ENCODE data around the gene SF3B3. TPM values are rescaled to one million over a fixed set of nuclear protein-coding genes. Genes with fewer than 3 reads are reported as not detected.
"Not testable (repeated sequence)": the region's sequence is repeated elsewhere in the genome, so short reads cannot be mapped to it uniquely, and the experiment has no call there.

SF3B3 gene
- total RNA-seq, 1 donor from 2014 or later, result 205 TPM

- not testable (repeated sequence) for DNase-seq (ENCODE audit: low spot score)
Measured at GRCh38 chr16:70589416-70589815, 65.8 kb downstream of the SF3B3 start.

DNA sequence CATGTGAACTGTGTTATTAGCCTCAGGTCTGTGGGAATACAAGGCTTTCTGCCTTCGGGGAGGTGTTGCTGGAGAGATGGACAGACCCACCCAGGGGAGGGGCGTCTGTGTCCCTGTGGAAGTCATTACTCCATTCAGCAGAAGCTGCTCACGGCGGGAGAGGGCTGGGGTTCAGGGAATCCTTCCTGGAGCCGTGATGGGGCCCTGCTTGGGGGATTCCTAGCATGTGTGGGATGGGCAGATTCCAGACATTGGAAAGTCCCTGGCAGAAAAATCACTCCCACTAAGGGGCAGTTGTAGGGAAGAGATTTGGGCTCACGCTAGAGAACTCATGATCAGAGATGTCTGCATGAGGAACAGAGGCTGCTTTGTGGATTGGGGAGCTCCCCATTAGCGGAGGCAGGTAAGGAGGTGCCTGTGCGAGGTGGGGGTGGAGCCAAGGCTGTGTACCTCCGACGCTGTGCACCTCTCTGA, 66.4 kb downstream of the SF3B3 start:
- no peak for DNase-seq (ENCODE audit: low spot score)

DNA sequence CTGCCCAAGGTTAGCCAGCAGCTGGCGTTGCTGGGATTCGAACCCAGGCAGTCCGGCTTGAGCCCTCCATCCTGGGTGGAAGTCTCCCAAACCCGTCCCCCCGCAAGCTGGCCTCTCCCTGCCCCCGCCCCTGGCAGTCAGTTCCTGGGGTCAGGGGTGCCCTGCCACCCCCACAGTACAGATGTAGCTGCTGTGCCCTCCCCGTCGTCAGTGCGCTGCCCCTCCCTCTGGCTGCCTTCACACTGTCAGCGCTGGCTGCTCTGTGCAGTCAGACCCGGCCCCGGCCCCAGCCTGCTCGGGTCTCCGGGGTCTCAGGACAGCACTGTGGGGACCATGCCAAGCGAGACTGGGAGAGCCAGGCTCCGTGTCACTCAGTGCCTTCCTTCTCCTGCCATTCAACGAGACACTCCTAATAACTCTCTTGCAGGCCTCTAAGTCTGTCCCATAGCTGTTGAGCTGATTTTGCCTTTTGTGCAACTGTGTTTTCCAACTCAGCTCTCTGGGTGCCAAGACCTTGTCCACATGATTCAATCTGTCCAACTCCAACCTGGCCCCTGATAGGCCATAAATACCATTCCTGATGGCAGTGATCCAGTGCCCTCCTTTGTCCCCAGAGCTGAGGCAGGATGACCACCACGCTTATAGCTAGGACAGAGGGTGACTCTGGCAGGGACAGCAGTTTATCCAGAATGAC, 67.3 kb downstream of the SF3B3 start:
- no peak for DNase-seq (ENCODE audit: low spot score)

DNA sequence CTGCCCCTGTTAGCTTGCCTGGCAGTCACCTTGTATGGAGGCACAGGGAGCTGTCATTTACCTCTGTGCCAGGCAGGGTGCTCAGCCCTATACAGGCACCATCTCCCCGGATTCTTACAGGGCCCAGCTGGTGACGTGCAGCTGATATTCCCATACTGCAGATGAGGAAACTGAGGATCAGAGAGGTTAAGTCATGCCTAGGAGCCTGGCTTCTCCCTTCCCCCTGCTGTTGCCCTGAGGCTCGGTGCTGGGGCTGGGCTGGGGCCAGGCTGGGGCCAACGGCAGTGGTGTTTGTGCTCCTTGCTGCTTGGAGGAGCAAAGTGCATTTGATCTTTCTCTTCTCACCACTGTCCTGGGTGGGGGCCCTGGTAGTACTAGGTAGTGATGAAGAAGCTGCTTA, 68.0 kb downstream of the SF3B3 start:
- DNase-seq (ENCODE audit: low spot score), result no peak

GRCh38 chr16:70592106-70592571, 68.5 kb downstream of the SF3B3 start:
- no peak for DNase-seq (ENCODE audit: low spot score)

DNA sequence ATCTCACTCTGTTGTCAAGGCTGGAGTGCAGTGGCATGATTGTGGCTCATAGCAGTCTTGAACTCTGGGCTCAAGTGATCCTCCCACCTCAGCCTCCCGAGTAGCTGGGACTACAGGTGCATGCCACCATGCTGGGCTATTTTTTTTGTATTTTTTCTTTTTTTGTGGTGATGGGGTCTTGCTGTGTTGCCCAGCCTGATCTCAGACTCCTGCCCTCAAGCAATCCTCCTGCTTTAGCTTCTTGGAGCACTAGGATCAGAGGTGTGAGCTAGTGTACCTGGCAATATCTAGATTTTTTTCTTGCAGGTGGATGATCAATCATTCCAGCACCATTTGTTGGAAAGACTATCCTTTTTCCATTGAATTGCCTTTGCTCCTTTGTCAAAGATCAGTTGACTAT, 69.9 kb downstream of the SF3B3 start:
- DNase-seq (ENCODE audit: low spot score), result no peak

GRCh38 chr16:70594569-70594968, 71.0 kb downstream of the SF3B3 start:
- no peak for DNase-seq (ENCODE audit: low spot score)

DNA sequence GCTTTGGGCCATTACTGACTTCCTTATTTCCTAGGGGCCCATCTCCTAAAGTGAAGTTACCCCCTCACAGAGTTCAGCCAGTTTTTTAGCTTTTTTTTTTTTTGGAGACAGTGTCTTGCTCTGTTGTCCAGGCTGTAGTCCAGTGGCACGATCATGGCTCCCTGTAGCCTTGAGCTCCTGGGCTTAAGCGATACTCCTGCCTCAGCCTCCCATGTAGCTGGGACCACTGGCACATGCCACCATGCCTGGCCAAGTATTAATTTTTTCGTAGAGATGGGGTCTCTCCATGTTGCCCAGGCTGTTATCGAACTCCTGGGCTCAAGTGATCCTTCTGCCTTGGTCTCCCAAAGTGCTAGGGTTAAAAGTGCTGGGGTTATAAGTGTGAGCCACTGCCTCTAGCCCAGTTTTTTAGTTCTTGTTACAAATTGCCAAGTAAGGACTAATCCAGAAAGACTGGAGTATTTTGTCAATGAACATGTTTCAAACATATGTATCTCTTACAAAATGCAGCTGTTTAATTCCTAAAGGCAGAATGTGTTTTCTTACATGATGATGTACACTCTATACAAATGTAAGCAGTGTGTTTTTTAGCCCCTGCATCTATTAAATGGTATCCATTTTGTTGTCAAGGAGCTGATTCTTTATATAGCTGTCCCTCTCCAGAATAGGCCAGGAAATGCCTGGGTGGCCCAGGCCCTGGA, 73.7 kb downstream of the SF3B3 start:
- no peak for DNase-seq (ENCODE audit: low spot score)

DNA sequence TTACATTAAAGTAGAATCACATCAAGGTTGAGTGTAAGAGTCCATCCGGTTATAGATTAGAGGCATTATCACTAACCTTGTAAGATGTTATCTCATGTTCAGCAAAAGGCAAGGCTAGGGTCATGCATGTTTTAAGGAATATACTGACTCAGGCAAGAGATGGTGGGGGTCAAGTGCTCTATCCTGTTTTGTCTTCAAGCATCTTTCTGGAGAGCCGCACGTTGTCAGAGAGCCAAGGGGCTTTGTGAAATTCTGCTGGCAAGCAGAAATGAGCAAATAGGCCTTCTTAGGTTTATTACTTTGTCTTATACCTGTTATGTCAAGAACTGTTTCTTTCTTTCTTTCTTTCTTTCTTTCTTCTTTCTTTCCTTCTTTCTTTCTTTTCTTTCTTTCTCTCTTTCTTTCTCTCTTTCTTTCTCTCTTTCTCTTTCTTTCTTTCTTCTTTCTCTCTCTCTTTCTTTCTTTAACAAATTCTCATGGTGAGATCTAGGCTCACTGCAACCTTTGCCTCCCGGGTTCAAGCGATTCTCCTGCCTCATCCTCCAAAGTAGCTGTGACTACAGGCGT, 75.4 kb downstream of the SF3B3 start:
- DNase-seq (ENCODE audit: low spot score), result no peak

- DNase-seq (ENCODE audit: low spot score), result no peak
Measured at GRCh38 chr16:70600730-70601129, 77.1 kb downstream of the SF3B3 start.

DNA sequence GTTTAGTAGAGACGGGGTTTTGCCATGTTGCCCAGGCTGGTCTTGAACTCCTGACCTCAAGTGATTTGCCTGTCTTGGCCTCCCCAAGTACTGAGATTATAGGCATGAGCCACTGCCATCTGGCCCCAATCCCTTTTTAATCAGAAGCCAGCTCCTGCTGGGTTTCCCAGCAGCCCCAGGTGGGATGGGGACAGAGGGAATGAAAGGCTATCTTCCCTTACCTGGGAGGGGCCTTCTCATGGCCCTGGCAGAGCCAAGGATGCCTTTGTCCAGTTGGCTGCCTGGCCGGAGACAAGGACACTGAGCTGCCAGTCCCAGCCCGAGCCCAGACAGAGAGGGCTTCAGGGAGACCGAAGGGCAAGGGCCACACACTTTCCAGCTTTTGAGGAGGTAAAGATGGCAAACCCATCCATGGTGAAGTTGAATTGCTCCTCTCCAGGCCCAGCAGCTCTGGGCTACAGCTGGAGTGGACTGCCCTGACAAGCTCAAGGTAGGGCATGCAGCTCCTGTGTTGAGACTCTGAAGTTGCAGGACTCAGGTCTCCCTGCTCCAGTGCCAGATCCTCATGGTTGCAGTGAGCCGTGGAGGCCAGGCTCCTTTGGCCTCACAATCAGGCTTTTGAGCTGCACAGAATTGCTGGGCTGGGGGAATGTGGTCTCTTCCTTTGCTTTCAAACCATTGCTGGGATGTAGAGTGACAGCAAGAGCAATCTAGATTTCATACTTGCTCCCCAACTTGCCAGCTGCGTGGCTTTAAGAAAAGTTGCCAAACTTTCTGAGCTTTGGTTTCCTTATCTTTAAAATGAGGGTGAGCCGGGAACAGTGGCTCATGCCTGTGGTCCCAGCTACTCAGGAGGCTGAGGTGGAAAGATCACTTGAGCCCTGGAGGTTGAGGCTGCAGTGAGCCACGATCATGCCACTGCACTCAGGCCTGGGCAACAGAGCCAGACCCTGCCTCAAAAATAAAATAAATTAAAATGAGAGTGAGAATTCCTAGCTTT, 78.3 kb downstream of the SF3B3 start:
- no peak for DNase-seq (ENCODE audit: low spot score)

DNA sequence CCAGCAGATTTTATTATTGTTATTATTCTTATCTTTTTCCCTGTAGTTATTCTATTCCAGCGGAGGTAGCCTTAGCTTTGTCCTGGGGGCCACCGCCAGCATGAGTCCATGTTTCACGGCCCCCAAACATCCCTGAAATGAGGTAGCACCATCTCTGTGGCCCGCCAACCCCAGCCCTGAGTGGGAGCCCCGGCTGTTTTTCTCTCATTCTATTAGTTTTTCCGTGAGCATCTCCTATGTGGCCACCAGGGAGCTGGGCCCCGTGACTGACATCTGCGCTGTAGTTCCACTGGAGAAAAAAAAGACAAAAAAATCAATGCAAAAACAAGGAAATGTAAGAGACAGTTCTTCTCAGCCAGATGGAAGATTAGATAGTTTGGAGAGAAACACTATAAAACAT, 79.2 kb downstream of the SF3B3 start:
- DNase-seq (ENCODE audit: low spot score), result no peak

- no peak for DNase-seq (ENCODE audit: low spot score)
Measured at GRCh38 chr16:70604407-70605282, 81.0 kb downstream of the SF3B3 start.

GRCh38 chr16:70605283-70605657, 81.7 kb downstream of the SF3B3 start:
- no peak for DNase-seq (ENCODE audit: low spot score)

- DNase-seq (ENCODE audit: low spot score), result no peak
Measured at GRCh38 chr16:70608521-70608920, 84.9 kb downstream of the SF3B3 start.

- DNase-seq (ENCODE audit: low spot score), result no peak
Measured at GRCh38 chr16:70610273-70611223, 86.9 kb downstream of the SF3B3 start.

DNA sequence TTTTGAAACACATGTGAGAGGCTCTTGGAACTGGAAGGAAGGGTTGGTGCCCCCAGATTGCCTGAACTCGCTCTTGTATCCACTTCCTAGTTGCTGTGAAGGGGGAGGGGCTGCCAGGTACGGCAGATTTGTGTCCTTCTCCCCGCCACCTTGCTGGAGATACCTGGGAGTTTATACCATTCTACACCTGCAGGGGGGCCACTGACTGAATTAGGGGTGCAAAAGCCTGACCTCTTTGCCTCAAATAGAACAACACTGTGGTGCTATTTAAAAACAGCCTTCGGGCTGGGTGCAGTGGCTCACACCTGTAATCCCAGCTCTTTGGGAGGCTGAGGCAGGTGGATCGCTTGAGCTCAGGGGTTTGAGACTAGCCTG, 87.6 kb downstream of the SF3B3 start:
- no peak for DNase-seq (ENCODE audit: low spot score)

GRCh38 chr16:70611785-70612303, 88.2 kb downstream of the SF3B3 start:
- DNase-seq (ENCODE audit: low spot score), result no peak

DNA sequence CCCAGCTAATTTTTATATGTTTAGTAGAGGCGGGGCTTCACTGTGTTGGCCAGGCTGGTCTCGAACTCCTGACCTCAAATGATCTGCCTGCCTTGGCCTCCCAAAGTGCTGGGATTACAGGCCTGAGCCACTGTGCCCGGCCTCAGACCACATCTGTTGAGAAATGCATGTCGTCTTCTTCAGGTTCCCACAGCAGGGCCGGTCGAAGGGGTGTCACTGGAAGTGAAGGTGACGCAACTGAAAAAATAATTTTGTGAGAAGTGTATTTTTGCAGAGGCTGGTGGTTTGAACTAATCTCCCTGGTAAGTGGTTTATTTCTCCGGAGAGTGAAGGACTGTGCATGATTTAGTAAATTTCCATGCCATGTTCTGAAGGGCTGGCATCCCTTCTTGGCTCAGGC, 89.3 kb downstream of the SF3B3 start:
- no peak for DNase-seq (ENCODE audit: low spot score)

Data from mesenteric fat pad (tissue), 1 donor.